SK-N-SH treated with all-trans-retinoic acid at 6 μM for 48 hours (cell line): ENCODE results near the gene CSK.

Experiments used
- ARNTL ChIP-seq: fragments of 450-650 bp; formaldehyde crosslinking; IDR thresholded peaks from 2 replicates; pipeline ENCODE4 v1.5.0; 2020; ENCODE audit warnings: low read depth, mild to moderate bottlenecking, moderate library complexity, borderline replicate concordance
- BACH2 ChIP-seq: fragments of 250-450 bp; sonication (Bioruptor Pico); IDR thresholded peaks from 2 replicates; pipeline ENCODE4 v1.9.0; 2021; ENCODE audit warnings: mild to moderate bottlenecking, borderline replicate concordance
- CSRNP3 ChIP-seq: fragments of 250-450 bp; sonication (Bioruptor Pico); IDR thresholded peaks from 2 replicates; pipeline ENCODE4 v1.5.1; 2021; ENCODE audit warnings: mild to moderate bottlenecking, moderate library complexity
- ISL1 ChIP-seq: fragments of 250-450 bp; sonication (Bioruptor Pico); IDR thresholded peaks from 2 replicates; pipeline ENCODE4 v2.1.2; 2022; ENCODE audit warnings: mild to moderate bottlenecking, moderate library complexity
- OSR1 ChIP-seq: fragments of 250-450 bp; sonication (Bioruptor Pico); IDR thresholded peaks from 2 replicates; pipeline ENCODE4 v1.8.0; 2022; ENCODE audit warnings: moderate library complexity, mild to moderate bottlenecking, inconsistent platforms
- PATZ1 ChIP-seq: fragments of 250-450 bp; sonication (Bioruptor Pico); IDR thresholded peaks from 2 replicates; pipeline ENCODE4 v1.8.0; 2020; ENCODE audit warnings: mild to moderate bottlenecking, moderate library complexity, borderline replicate concordance
- PPARA ChIP-seq: fragments of 250-450 bp; sonication (Bioruptor Pico); IDR thresholded peaks from 2 replicates; pipeline ENCODE4 v1.5.0; 2020; ENCODE audit warnings: mild to moderate bottlenecking, borderline replicate concordance
- RARB ChIP-seq: fragments of 250-450 bp; sonication (Bioruptor Pico); IDR thresholded peaks from 2 replicates; pipeline ENCODE4 v1.8.0; 2021; ENCODE audit warnings: mild to moderate bottlenecking, moderate library complexity
- ZC3H10 ChIP-seq: fragments of 250-450 bp; sonication (Bioruptor Pico); IDR thresholded peaks from 2 replicates; pipeline ENCODE4 v1.5.1; 2021; ENCODE audit warnings: mild to moderate bottlenecking, moderate library complexity
- ZFP3 ChIP-seq: fragments of 250-450 bp; sonication (Bioruptor Pico); IDR thresholded peaks from 2 replicates; pipeline ENCODE4 v1.5.0; 2020; ENCODE audit warnings: mild to moderate bottlenecking, moderate library complexity
- ZFP30 ChIP-seq: fragments of 450-650 bp; formaldehyde crosslinking; IDR thresholded peaks from 2 replicates; pipeline ENCODE4 v1.5.0; 2022; ENCODE audit warnings: mild to moderate bottlenecking, moderate library complexity
- ZNF565 ChIP-seq: fragments of 450-650 bp; formaldehyde crosslinking; conservative IDR thresholded peaks from 2 replicates; pipeline ENCODE4 v1.5.0; 2020; ENCODE audit warnings: low read depth, mild to moderate bottlenecking, moderate library complexity
- ZNF8 ChIP-seq: fragments of 450-650 bp; formaldehyde crosslinking; IDR thresholded peaks from 2 replicates; pipeline ENCODE4 v1.5.0; 2020; ENCODE audit warnings: mild to moderate bottlenecking, moderate library complexity
- TF ChIP-seq, protein P1 (sequence below): fragments of 250-450 bp; sonication (Bioruptor Pico); IDR thresholded peaks from 2 replicates; pipeline ENCODE4 v1.5.0; 2020; ENCODE audit warnings: mild to moderate bottlenecking, moderate library complexity

DNA sequence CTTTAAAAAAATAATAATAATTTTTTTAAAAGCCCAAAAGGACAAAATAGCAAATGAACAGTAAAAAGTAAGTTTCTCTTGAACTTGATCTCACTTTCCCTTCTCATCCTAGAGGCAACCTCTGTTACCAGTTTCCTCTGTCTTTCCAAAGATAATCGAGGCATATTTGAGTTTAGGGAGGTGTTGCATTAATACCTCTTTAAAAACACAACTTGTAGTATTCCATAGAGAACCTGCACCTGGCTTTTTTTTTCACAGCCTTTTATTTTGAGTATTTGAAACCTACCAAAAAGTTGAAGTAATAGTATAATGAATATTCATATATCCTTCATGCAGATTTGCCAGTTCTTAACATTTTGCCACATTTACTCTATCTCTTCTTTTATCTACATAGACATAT lies 9.1 kb downstream of the CSK start:
- TF ChIP-seq ZC3H10 (CRISPR knock-in tag) = no peak
- no peak for TF ChIP-seq ZFP30 (CRISPR knock-in tag)
- TF ChIP-seq CSRNP3 = no peak
- no peak for TF ChIP-seq PATZ1 (CRISPR knock-in tag)
- TF ChIP-seq ZNF8 = no peak
- TF ChIP-seq OSR1 (CRISPR knock-in tag) = no peak
- TF ChIP-seq ISL1 (CRISPR knock-in tag) = no peak
- no peak for TF ChIP-seq ARNTL (CRISPR knock-in tag)
- no peak for TF ChIP-seq ZFP3 (CRISPR knock-in tag)
- no peak for TF ChIP-seq ZNF565 (CRISPR knock-in tag)
- TF ChIP-seq, protein P1, sequence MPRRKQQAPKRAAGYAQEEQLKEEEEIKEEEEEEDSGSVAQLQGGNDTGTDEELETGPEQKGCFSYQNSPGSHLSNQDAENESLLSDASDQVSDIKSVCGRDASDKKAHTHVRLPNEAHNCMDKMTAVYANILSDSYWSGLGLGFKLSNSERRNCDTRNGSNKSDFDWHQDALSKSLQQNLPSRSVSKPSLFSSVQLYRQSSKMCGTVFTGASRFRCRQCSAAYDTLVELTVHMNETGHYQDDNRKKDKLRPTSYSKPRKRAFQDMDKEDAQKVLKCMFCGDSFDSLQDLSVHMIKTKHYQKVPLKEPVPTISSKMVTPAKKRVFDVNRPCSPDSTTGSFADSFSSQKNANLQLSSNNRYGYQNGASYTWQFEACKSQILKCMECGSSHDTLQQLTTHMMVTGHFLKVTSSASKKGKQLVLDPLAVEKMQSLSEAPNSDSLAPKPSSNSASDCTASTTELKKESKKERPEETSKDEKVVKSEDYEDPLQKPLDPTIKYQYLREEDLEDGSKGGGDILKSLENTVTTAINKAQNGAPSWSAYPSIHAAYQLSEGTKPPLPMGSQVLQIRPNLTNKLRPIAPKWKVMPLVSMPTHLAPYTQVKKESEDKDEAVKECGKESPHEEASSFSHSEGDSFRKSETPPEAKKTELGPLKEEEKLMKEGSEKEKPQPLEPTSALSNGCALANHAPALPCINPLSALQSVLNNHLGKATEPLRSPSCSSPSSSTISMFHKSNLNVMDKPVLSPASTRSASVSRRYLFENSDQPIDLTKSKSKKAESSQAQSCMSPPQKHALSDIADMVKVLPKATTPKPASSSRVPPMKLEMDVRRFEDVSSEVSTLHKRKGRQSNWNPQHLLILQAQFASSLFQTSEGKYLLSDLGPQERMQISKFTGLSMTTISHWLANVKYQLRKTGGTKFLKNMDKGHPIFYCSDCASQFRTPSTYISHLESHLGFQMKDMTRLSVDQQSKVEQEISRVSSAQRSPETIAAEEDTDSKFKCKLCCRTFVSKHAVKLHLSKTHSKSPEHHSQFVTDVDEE (CRISPR knock-in tag) = no peak
- no peak for TF ChIP-seq PPARA
- TF ChIP-seq RARB (CRISPR knock-in tag) = no peak
- TF ChIP-seq BACH2 (CRISPR knock-in tag) = no peak
